Stimulated activated CD8-positive, alpha-beta memory T cell treated with anti-CD3 and anti-CD28 coated beads, Interleukin-2, amount 100 ng/mL, for 1 hour (primary cell): Measurements from ENCODE around the gene TAS2R41.

ENCODE experiments used
- DNase-seq, 2 donors: peaks; one replicate each; pipeline ENCODE4 v3.0.0-alpha.2; 2020; ENCODE audit warnings: low read depth in 2 of 2

TAS2R41 gene

GRCh38 chr7:143477501-143478150, at the start of gene TAS2R41:
Gene TAS2R41, plus strand, starts transcription at chr7:143477873. Its CDS starts 0 bp downstream, at chr7:143477873.
- no peak for DNase-seq

- DNase-seq: no peak
Measured at GRCh38 chr7:143429770-143430698, 47.6 kb upstream of the TAS2R41 start.

GRCh38 chr7:143431109-143431508, 46.6 kb upstream of the TAS2R41 start:
- no peak for DNase-seq

GRCh38 chr7:143433759-143434158, 43.9 kb upstream of the TAS2R41 start:
- no peak for DNase-seq

- DNase-seq: no peak
Measured at GRCh38 chr7:143434660-143435059, 43.0 kb upstream of the TAS2R41 start.

GRCh38 chr7:143435266-143435665, 42.4 kb upstream of the TAS2R41 start:
- DNase-seq: no peak

- DNase-seq: no peak
Measured at GRCh38 chr7:143436325-143436946, 41.2 kb upstream of the TAS2R41 start.

- DNase-seq: no peak
Measured at GRCh38 chr7:143437578-143437977, 40.1 kb upstream of the TAS2R41 start.

GRCh38 chr7:143439866-143440265, 37.8 kb upstream of the TAS2R41 start:
- DNase-seq: no peak

- no peak for DNase-seq
Measured at GRCh38 chr7:143443153-143443552, 34.5 kb upstream of the TAS2R41 start, which contains the start of gene TAS2R60. Gene TAS2R60, plus strand, starts transcription at chr7:143443453. Its CDS starts 0 bp downstream, at chr7:143443453.

GRCh38 chr7:143444063-143444782, 33.5 kb upstream of the TAS2R41 start:
- DNase-seq: no peak

- DNase-seq: no peak
Measured at GRCh38 chr7:143444785-143445184, 32.9 kb upstream of the TAS2R41 start.

GRCh38 chr7:143447466-143447865, 30.2 kb upstream of the TAS2R41 start:
- no peak for DNase-seq

- no peak for DNase-seq
Measured at GRCh38 chr7:143448429-143448828, 29.2 kb upstream of the TAS2R41 start.

GRCh38 chr7:143449793-143450192, 27.9 kb upstream of the TAS2R41 start:
- no peak for DNase-seq

- no peak for DNase-seq
Measured at GRCh38 chr7:143451122-143451521, 26.6 kb upstream of the TAS2R41 start.

- no peak for DNase-seq
Measured at GRCh38 chr7:143451746-143452145, 25.9 kb upstream of the TAS2R41 start.

- DNase-seq: no peak
Measured at GRCh38 chr7:143452495-143452894, 25.2 kb upstream of the TAS2R41 start.

GRCh38 chr7:143454091-143454680, 23.5 kb upstream of the TAS2R41 start:
- no peak for DNase-seq

GRCh38 chr7:143455491-143455890, 22.2 kb upstream of the TAS2R41 start:
- DNase-seq: no peak

GRCh38 chr7:143455942-143456341, 21.7 kb upstream of the TAS2R41 start:
- DNase-seq: no peak
